ENCODE data around the gene TMEM45A.
A peak's percentile ranks its signal among the peaks of the same experiment; 100 is the strongest.

Gene TMEM45A

DNA sequence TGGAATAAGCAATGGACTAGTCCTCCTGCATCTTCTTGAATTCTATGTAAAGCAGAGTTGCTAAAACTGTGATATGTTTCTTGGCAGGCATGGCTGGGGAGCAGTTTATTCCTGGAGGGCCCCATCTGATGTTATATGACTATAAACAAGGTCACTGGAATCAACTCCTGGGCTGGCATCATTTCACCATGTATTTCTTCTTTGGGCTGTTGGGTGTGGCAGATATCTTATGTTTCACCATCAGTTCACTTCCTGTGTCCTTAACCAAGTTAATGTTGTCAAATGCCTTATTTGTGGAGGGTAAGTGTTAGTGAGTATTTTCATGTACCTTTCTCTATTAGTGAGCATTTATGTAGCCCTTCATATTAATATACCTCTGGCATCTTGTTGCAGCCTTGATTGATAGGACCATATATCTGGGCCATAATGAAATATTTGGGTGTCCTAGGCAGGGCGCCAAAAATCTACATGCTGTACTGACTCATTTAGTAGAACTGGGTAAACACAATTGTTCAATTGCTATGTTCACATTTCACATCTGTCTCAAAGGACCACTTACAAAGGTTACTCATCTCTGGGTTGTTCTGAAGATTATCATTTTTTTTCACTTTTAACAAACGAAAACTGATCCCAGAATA, 64.4 kb downstream of the TMEM45A start:
- no peaks in the 10 kb centered on the region for H3K9me3 ChIP-seq (ENCODE audit: severe bottlenecking)
- H3K4me3 ChIP-seq (ENCODE audit: severe bottlenecking), result no peak overlapping the region
- H3K27ac ChIP-seq (ENCODE audit: poor library complexity, severe bottlenecking), result peak overlapping the region; percentile 65
- peaks cover 34% of the 10 kb centered on the region for H3K4me1 ChIP-seq (ENCODE audit: insufficient read depth, poor library complexity, severe bottlenecking)
- no peaks in the 10 kb centered on the region for H3K27me3 ChIP-seq (ENCODE audit: insufficient read depth, poor library complexity, severe bottlenecking)
- DNase-seq (ENCODE audit: low spot score) (no peak), ATAC-seq (ENCODE audit: low read depth) (peak; percentile 88)
- H3K36me3 ChIP-seq (ENCODE audit: low read depth), result no peaks in the 10 kb centered on the region
- TF ChIP-seq, protein P1, sequence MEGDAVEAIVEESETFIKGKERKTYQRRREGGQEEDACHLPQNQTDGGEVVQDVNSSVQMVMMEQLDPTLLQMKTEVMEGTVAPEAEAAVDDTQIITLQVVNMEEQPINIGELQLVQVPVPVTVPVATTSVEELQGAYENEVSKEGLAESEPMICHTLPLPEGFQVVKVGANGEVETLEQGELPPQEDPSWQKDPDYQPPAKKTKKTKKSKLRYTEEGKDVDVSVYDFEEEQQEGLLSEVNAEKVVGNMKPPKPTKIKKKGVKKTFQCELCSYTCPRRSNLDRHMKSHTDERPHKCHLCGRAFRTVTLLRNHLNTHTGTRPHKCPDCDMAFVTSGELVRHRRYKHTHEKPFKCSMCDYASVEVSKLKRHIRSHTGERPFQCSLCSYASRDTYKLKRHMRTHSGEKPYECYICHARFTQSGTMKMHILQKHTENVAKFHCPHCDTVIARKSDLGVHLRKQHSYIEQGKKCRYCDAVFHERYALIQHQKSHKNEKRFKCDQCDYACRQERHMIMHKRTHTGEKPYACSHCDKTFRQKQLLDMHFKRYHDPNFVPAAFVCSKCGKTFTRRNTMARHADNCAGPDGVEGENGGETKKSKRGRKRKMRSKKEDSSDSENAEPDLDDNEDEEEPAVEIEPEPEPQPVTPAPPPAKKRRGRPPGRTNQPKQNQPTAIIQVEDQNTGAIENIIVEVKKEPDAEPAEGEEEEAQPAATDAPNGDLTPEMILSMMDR (IDR thresholded peaks at IDR 0.05; ENCODE audit: poor library complexity, severe bottlenecking), result no peak

DNA sequence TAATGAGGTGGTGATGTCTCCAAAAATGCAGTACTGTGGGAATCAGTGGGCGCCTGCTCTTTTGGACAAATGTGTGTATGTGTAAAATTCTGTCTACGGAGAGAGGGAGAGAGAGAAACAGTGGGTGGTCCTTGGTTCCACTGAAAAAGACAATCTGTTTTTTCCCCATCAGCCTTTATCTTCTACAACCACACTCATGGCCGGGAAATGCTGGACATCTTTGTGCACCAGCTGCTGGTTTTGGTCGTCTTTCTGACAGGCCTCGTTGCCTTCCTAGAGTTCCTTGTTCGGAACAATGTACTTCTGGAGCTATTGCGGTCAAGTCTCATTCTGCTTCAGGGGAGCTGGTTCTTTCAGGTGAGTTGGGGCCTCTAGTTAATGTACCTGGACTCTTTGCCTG, 65.8 kb downstream of the TMEM45A start:
- no peaks in the 10 kb centered on the region for H3K27me3 ChIP-seq (ENCODE audit: insufficient read depth, poor library complexity, severe bottlenecking)
- no peak overlapping the region for H3K4me3 ChIP-seq (ENCODE audit: severe bottlenecking)
- DNase-seq (ENCODE audit: low spot score) (no peak), ATAC-seq (ENCODE audit: low read depth) (no peak)
- H3K9me3 ChIP-seq (ENCODE audit: severe bottlenecking), result no peaks in the 10 kb centered on the region
- no peaks in the 10 kb centered on the region for H3K36me3 ChIP-seq (ENCODE audit: low read depth)
- TF ChIP-seq, protein P1 (IDR thresholded peaks at IDR 0.05; ENCODE audit: poor library complexity, severe bottlenecking), result no peak
- no peak overlapping the region for H3K27ac ChIP-seq (ENCODE audit: poor library complexity, severe bottlenecking)
- peaks cover 49% of the 10 kb centered on the region for H3K4me1 ChIP-seq (ENCODE audit: insufficient read depth, poor library complexity, severe bottlenecking)

DNA sequence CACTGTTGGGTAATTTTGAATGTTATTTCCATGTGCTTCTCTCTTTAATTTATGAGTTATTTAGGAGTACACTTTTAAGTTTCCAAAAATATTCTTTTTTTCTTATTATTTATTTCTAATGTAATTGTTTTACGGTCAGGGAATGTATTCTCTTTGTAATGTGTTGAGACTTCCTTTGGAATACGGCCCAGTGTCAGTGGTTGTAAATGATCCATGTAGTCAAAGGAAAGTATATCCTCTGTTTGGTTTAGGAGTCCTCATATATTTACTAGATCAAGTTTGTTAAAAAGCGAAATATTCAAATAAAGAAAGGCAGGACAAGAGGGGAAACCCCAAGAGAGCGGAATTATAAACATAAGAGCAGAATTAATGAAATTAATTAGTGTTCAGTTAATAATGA, 68.0 kb downstream of the TMEM45A start:
- Histone ChIP-seq H3K9me3 (ENCODE audit: severe bottlenecking) (no peaks in the 10 kb centered on the region), H3K4me1 (ENCODE audit: insufficient read depth, poor library complexity, severe bottlenecking) (peaks cover 48% of the 10 kb centered on the region), H3K36me3 (ENCODE audit: low read depth) (no peaks in the 10 kb centered on the region), H3K4me3 (ENCODE audit: severe bottlenecking) (no peak overlapping the region), H3K27ac (ENCODE audit: poor library complexity, severe bottlenecking) (no peak overlapping the region), H3K27me3 (ENCODE audit: insufficient read depth, poor library complexity, severe bottlenecking) (no peaks in the 10 kb centered on the region)
- ATAC-seq (ENCODE audit: low read depth) (no peak), DNase-seq (ENCODE audit: low spot score) (no peak)
- TF ChIP-seq, protein P1 (IDR thresholded peaks at IDR 0.05; ENCODE audit: poor library complexity, severe bottlenecking), result no peak

DNA sequence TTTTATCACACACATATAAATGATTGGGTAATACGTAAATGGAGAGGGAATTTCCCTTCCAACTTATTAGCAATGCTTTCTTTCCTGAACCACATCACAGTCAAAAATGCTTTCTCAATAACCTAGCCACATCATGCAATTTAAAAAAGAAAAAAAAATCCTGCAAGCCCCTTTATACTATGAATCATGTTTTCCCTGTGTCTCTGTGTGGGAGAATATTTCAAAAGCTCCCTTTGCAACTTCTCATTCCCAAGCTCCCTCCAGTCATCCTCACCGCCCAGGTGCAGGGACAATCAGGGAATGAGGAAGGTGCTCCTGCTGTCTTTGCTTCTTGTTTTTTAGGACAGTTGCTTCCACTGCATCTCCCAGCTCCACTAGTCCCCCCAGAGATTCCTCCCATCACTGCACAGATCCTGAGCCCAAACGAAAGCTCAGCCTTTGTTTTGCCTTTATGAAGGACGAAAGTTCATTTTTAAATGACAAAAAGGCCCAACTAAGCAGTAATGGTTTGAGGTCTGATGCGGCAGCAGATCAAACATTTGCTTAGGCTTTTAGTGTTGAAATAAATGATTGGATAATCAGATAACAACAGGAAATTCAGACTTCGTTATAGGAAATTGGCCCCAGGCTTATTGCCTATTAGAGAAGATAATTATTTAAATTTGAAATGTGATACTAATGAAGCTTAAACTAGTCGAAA, 69.2 kb downstream of the TMEM45A start:
- peak; percentile 65 for ATAC-seq (ENCODE audit: low read depth)
- no peaks in the 10 kb centered on the region for H3K27me3 ChIP-seq (ENCODE audit: insufficient read depth, poor library complexity, severe bottlenecking)
- TF ChIP-seq, protein P1 (IDR thresholded peaks at IDR 0.05; ENCODE audit: poor library complexity, severe bottlenecking), result no peak
- no peak for DNase-seq (ENCODE audit: low spot score)
- H3K36me3 ChIP-seq (ENCODE audit: low read depth), result no peaks in the 10 kb centered on the region
- no peak overlapping the region for H3K4me3 ChIP-seq (ENCODE audit: severe bottlenecking)
- H3K9me3 ChIP-seq (ENCODE audit: severe bottlenecking), result no peaks in the 10 kb centered on the region
- peaks cover 36% of the 10 kb centered on the region for H3K4me1 ChIP-seq (ENCODE audit: insufficient read depth, poor library complexity, severe bottlenecking)
- H3K27ac ChIP-seq (ENCODE audit: poor library complexity, severe bottlenecking), result peak overlapping the region; percentile 72

All from RWPE2 (cell line).